SK-N-SH treated with all-trans-retinoic acid at 6 μM for 48 hours (cell line): ENCODE data around the gene SPOCK2.

Source experiments
- ATAC-seq: fragments of 200-7000 bp; cut with Tn5 transposase; 3 replicates; pipeline ENCODE4 v1.9.1; 2020; ENCODE audit warnings: mild to moderate bottlenecking, moderate library complexity
- ARNTL ChIP-seq: fragments of 450-650 bp; formaldehyde crosslinking; IDR thresholded peaks from 2 replicates; pipeline ENCODE4 v1.5.0; 2020; ENCODE audit warnings: low read depth, mild to moderate bottlenecking, moderate library complexity, borderline replicate concordance
- CREB5 ChIP-seq: fragments of 250-450 bp; sonication (Bioruptor Pico); IDR thresholded peaks from 2 replicates; pipeline ENCODE4 v1.5.1; 2020; ENCODE audit warnings: low read depth, mild to moderate bottlenecking, moderate library complexity
- CSRNP3 ChIP-seq: fragments of 250-450 bp; sonication (Bioruptor Pico); IDR thresholded peaks from 2 replicates; pipeline ENCODE4 v1.5.1; 2021; ENCODE audit warnings: mild to moderate bottlenecking, moderate library complexity
- ESRRG ChIP-seq: fragments of 250-450 bp; sonication (Bioruptor Pico); IDR thresholded peaks from 2 replicates; pipeline ENCODE4 v1.6.1; 2021; ENCODE audit warnings: mild to moderate bottlenecking
- ISL1 ChIP-seq: fragments of 250-450 bp; sonication (Bioruptor Pico); IDR thresholded peaks from 2 replicates; pipeline ENCODE4 v2.1.2; 2022; ENCODE audit warnings: mild to moderate bottlenecking, moderate library complexity
- OSR1 ChIP-seq: fragments of 250-450 bp; sonication (Bioruptor Pico); IDR thresholded peaks from 2 replicates; pipeline ENCODE4 v1.8.0; 2022; ENCODE audit warnings: moderate library complexity, mild to moderate bottlenecking, inconsistent platforms
- PATZ1 ChIP-seq: fragments of 250-450 bp; sonication (Bioruptor Pico); IDR thresholded peaks from 2 replicates; pipeline ENCODE4 v1.8.0; 2020; ENCODE audit warnings: mild to moderate bottlenecking, moderate library complexity, borderline replicate concordance
- POU6F1 ChIP-seq: fragments of 250-450 bp; sonication (Bioruptor Pico); IDR thresholded peaks from 2 replicates; pipeline ENCODE4 v1.8.0; 2021; ENCODE audit warnings: low read depth, mild to moderate bottlenecking, moderate library complexity, borderline replicate concordance
- PPARA ChIP-seq: fragments of 250-450 bp; sonication (Bioruptor Pico); IDR thresholded peaks from 2 replicates; pipeline ENCODE4 v1.5.0; 2020; ENCODE audit warnings: mild to moderate bottlenecking, borderline replicate concordance
- TCF4 ChIP-seq: fragments of 250-450 bp; sonication (Bioruptor Pico); IDR thresholded peaks from 2 replicates; pipeline ENCODE4 v1.8.0; 2021; ENCODE audit warnings: mild to moderate bottlenecking, moderate library complexity, borderline replicate concordance
- TOX ChIP-seq: fragments of 250-450 bp; sonication (Bioruptor Pico); IDR thresholded peaks from 2 replicates; pipeline ENCODE4 v1.8.0; 2021; ENCODE audit warnings: mild to moderate bottlenecking, moderate library complexity, borderline replicate concordance
- TSHZ2 ChIP-seq: fragments of 250-450 bp; sonication (Bioruptor Pico); IDR thresholded peaks from 2 replicates; pipeline ENCODE4 v1.5.0; 2020; ENCODE audit warnings: mild to moderate bottlenecking, moderate library complexity
- ZNF565 ChIP-seq: fragments of 450-650 bp; formaldehyde crosslinking; conservative IDR thresholded peaks from 2 replicates; pipeline ENCODE4 v1.5.0; 2020; ENCODE audit warnings: low read depth, mild to moderate bottlenecking, moderate library complexity

The SPOCK2 gene

GRCh38 chr10:72068901-72069446 lies 19.4 kb downstream of the SPOCK2 start (continued):
- TF ChIP-seq CREB5 (CRISPR knock-in tag) = no peak
- TF ChIP-seq TCF4 (CRISPR knock-in tag) = no peak
- TF ChIP-seq ISL1 = no peak
- TF ChIP-seq, all 23 proteins: peak for 0

GRCh38 chr10:72068126-72068765 lies 20.1 kb downstream of the SPOCK2 start:
- no peak for TF ChIP-seq PPARA (CRISPR knock-in tag)
- TF ChIP-seq ISL1 = no peak
- no peak for TF ChIP-seq TOX
- TF ChIP-seq ZNF565 = no peak
- no peak for TF ChIP-seq POU6F1 (CRISPR knock-in tag)
- TF ChIP-seq CREB5 (CRISPR knock-in tag) = no peak
- ATAC-seq = no peak

- TF ChIP-seq TOX = no peak
- no peak for TF ChIP-seq CSRNP3 (CRISPR knock-in tag)
- TF ChIP-seq OSR1 (CRISPR knock-in tag) = no peak
- no peak for TF ChIP-seq ESRRG (CRISPR knock-in tag)
- TF ChIP-seq POU6F1 (CRISPR knock-in tag) = no peak
- no peak for TF ChIP-seq PATZ1 (CRISPR knock-in tag)
- TF ChIP-seq TSHZ2 = no peak
- no peak for TF ChIP-seq ARNTL (CRISPR knock-in tag)
- ATAC-seq = no peak
Measured at GRCh38 chr10:72067463-72068125, 20.8 kb downstream of the SPOCK2 start.
